ENCODE measurements around the gene GRID1.

DNA sequence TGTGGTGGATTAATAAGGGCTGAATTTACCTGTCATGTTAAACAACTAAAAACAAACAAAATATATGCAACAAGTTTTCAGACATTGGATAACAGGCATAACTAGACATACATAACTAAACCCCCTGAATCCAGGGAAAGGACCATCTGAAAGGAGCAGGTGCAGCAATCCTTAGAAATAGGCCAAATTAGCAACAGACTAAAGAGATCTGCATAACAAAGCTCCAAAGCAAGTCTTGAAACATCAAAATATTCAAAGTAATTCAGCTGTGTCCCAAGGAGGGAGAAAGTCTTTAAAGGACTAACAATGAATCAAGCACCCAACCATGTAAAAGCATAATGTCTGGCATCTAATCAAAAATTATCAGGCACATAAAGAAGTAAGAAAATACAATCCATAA lies 475.1 kb downstream of the GRID1 start:
- TF ChIP-seq, protein P1, sequence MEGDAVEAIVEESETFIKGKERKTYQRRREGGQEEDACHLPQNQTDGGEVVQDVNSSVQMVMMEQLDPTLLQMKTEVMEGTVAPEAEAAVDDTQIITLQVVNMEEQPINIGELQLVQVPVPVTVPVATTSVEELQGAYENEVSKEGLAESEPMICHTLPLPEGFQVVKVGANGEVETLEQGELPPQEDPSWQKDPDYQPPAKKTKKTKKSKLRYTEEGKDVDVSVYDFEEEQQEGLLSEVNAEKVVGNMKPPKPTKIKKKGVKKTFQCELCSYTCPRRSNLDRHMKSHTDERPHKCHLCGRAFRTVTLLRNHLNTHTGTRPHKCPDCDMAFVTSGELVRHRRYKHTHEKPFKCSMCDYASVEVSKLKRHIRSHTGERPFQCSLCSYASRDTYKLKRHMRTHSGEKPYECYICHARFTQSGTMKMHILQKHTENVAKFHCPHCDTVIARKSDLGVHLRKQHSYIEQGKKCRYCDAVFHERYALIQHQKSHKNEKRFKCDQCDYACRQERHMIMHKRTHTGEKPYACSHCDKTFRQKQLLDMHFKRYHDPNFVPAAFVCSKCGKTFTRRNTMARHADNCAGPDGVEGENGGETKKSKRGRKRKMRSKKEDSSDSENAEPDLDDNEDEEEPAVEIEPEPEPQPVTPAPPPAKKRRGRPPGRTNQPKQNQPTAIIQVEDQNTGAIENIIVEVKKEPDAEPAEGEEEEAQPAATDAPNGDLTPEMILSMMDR (conservative IDR thresholded peaks at IDR 0.05; ENCODE audit: low read depth, low read length) = no peak
- TF ChIP-seq EZH2 (IDR thresholded peaks at IDR 0.05; ENCODE audit: low read length, unreplicated experiment) = no peak
- no peak for TF ChIP-seq EZH2phosphoT487 (IDR thresholded peaks at IDR 0.05; ENCODE audit: borderline replicate concordance, low read length)

Measured in PC-3 (cell line).